GM12878 (cell line): ENCODE measurements around the gene DNAJB4. TPM values are rescaled to one million over a fixed set of nuclear protein-coding genes. Genes with fewer than 3 reads are reported as not detected.

Experiments
- ATAC-seq: fragments of 200-7000 bp; cut with Tn5 transposase; 3 replicates; pipeline ENCODE4 v1.9.1; 2020; ENCODE audit warnings: mild to moderate bottlenecking, moderate library complexity
- BruUV-seq: library from RNA; stranded (reverse); fragments of 400-500 nt; replicated peaks from 2 replicates; lab custom pipeline; 2021; lab: Mats Ljungman, UMichigan
- CTCF ChIA-PET: fragments of 300-600 bp; sonication (Branson Sonifier 250); formaldehyde crosslinking; extraction: SDS; loops from one replicate; lab custom pipeline; 2021; ENCODE audit warnings: inconsistent platforms; lab: Yijun Ruan, JAX
- POLR2A ChIA-PET: fragments of 350-600 bp; formaldehyde crosslinking; extraction: SDS; loops from one replicate; lab custom pipeline; 2021; ENCODE audit warnings: inconsistent platforms; lab: Charles Lee
- RAD21 ChIA-PET: fragments of 300-600 bp; sonication (Branson Sonifier 250); formaldehyde crosslinking; loops from one replicate; lab custom pipeline; 2023; ENCODE audit warnings: antibody characterized with exemption; ENCODE audit not compliant: unreplicated experiment; lab: Charles Lee
- SMC1A ChIA-PET: fragments of 300-600 bp; sonication (Branson Sonifier 250); formaldehyde crosslinking; loops from one replicate; lab custom pipeline; 2023; ENCODE audit not compliant: unreplicated experiment, uncharacterized antibody; lab: Charles Lee
- DNase-seq: peaks from one replicate; pipeline ENCODE4 v3.0.0-alpha.2; 2011; ENCODE audit warnings: low read depth, low spot score
- FAIRE-seq: peaks from 3 replicates; lab custom pipeline; 2011; peaks lifted over from hg19 to GRCh38; lab: Jason Lieb, UNC
- H2AFZ ChIP-seq: 2 replicates; pipeline ENCODE4 v1.6.0; 2011; ENCODE audit warnings: low read depth, low read length, control low read depth; ENCODE audit not compliant: control insufficient read depth
- H3K27ac ChIP-seq: 2 replicates; pipeline ENCODE4 v1.5.1; 2011; ENCODE audit warnings: control low read depth; ENCODE audit not compliant: control insufficient read depth, insufficient read depth
- H3K27me3 ChIP-seq, 2 experiments: replicated peaks in 1 of 2; 2 replicates each; pipeline versions ENCODE4 v1.6.0 to v1.6.1; 2011; ENCODE audit warnings: low read length in 1 of 2; ENCODE audit not compliant: control insufficient read depth in 2 of 2, insufficient read depth in 2 of 2
- H3K36me3 ChIP-seq, 2 experiments: 2 replicates each; pipeline ENCODE4 v1.5.1; 2011; ENCODE audit warnings: low read length in 1 of 2; ENCODE audit not compliant: control insufficient read depth in 2 of 2, insufficient read depth in 2 of 2
- H3K4me1 ChIP-seq: 2 replicates; pipeline ENCODE4 v1.6.1; 2011; ENCODE audit warnings: mild to moderate bottlenecking, low read length, moderate library complexity, mixed read lengths; ENCODE audit not compliant: control insufficient read depth, insufficient read depth
- H3K4me2 ChIP-seq: 2 replicates; pipeline ENCODE4 v1.6.0; 2011; ENCODE audit warnings: control low read depth; ENCODE audit not compliant: control insufficient read depth, insufficient read depth
- H3K4me3 ChIP-seq: fragments of 200-600 bp; sonication (generic); 2 replicates; pipeline ENCODE4 v1.5.1; 2016
- H3K79me2 ChIP-seq: 2 replicates; pipeline ENCODE4 v1.6.0; 2011; ENCODE audit warnings: low read length; ENCODE audit not compliant: control insufficient read depth, insufficient read depth
- H3K9ac ChIP-seq: 2 replicates; pipeline ENCODE4 v1.8.0; 2011; ENCODE audit warnings: low read length, control low read depth, mixed read lengths; ENCODE audit not compliant: control insufficient read depth, insufficient read depth
- H3K9me3 ChIP-seq: replicated peaks from 3 replicates; pipeline ENCODE4 v1.5.1; 2011; ENCODE audit warnings: mild to moderate bottlenecking, low read length; ENCODE audit not compliant: control insufficient read depth, insufficient read depth
- H4K20me1 ChIP-seq: 2 replicates; pipeline ENCODE4 v1.6.0; 2011; ENCODE audit not compliant: control insufficient read depth, insufficient read depth
- ASH2L ChIP-seq: fragments of 300-600, 200-600 bp; sonication (generic); IDR thresholded peaks from 2 replicates; pipeline ENCODE4 v1.6.1; 2017; ENCODE audit warnings: low read depth, mild to moderate bottlenecking, borderline replicate concordance
- BCL3 ChIP-seq: IDR thresholded peaks from 2 replicates; pipeline ENCODE4 v1.6.1; 2011; ENCODE audit warnings: borderline replicate concordance, low read depth, mild to moderate bottlenecking, moderate library complexity, low read length; ENCODE audit not compliant: insufficient read depth, poor library complexity, severe bottlenecking
- BMI1 ChIP-seq: fragments of 450-650 bp; IDR thresholded peaks from 2 replicates; pipeline ENCODE4 v1.6.1; 2016; ENCODE audit warnings: mild to moderate bottlenecking, moderate library complexity, borderline replicate concordance
- CBX3 ChIP-seq: fragments of 200-600 bp; sonication (generic); IDR thresholded peaks from 2 replicates; pipeline ENCODE4 v1.6.1; 2016; ENCODE audit warnings: low read depth, borderline replicate concordance
- EP300 ChIP-seq, 2 experiments: fragments of 150-350 bp in 1 of 2; IDR thresholded peaks; 2 replicates each; pipeline ENCODE4 v1.6.1; 2011 to 2012; ENCODE audit warnings: low read depth in 2 of 2, low read length in 2 of 2, borderline replicate concordance in 1 of 2, improper control_type of control experiment in 1 of 2, inconsistent platforms in 1 of 2; ENCODE audit not compliant: control insufficient read depth in 1 of 2
- MTA3 ChIP-seq: IDR thresholded peaks from 2 replicates; pipeline ENCODE4 v1.6.1; 2012; ENCODE audit warnings: low read length, inconsistent platforms, borderline replicate concordance
- NBN ChIP-seq: fragments of 450-650 bp; IDR thresholded peaks from 2 replicates; pipeline ENCODE4 v1.6.1; 2016
- POLR2AphosphoS5 ChIP-seq: IDR thresholded peaks from 2 replicates; pipeline ENCODE4 v1.6.1; 2011; ENCODE audit warnings: mild to moderate bottlenecking, low read length, inconsistent platforms
- RBBP5 ChIP-seq: fragments of 200-600 bp; sonication (generic); conservative IDR thresholded peaks from 2 replicates; pipeline ENCODE4 v1.6.1; 2016
- ZNF207 ChIP-seq: fragments of 450-650 bp; IDR thresholded peaks from 2 replicates; pipeline ENCODE4 v1.6.1; 2014; ENCODE audit warnings: antibody characterized with exemption, mild to moderate bottlenecking, borderline replicate concordance
- ZSCAN29 ChIP-seq: fragments of 450-650 bp; IDR thresholded peaks from 2 replicates; pipeline ENCODE4 v1.6.1; 2017; ENCODE audit warnings: mild to moderate bottlenecking, moderate library complexity
- WGBS: methylation state at CpG from one replicate; pipeline ENCODE4 v1.1.6; 2016; ENCODE audit warnings: low lambda C conversion rate; ENCODE audit not compliant: insufficient replicate concordance, insufficient coverage; ENCODE audit errors: missing lambda C conversion rate; 5-methylcytosine and 5-hydroxymethylcytosine counted together
- in situ Hi-C: fragments of 300-500 bp; cut with MboI; formaldehyde crosslinking; loops from 9 replicates; pipeline ENCODE4 v1.14.3; 2018; ENCODE audit warnings: mixed read lengths
- intact Hi-C: fragments of 100-400 bp; cut with micrococcal nuclease; formaldehyde crosslinking; loops from one replicate; pipeline ENCODE4 v1.14.2; 2022; ENCODE audit not compliant: unreplicated experiment
- polyA plus RNA-seq, 11 experiments: library from polyadenylated mRNA; depleted of rRNA in 4 of 11; unstranded in 6 of 11; stranded (reverse) in 5 of 11; fragments of >200 nt; fragmentation: Nextera tagmentation in 4 of 11; fragmentation: Illumina TruSeq in 1 of 11; extraction: Ambion mirVana in 4 of 11; extraction: Trizol in 1 of 11; gene quantifications; 1 replicate in 1 of 11; 2 replicates in 10 of 11; pipeline versions ENCODE4 v1.2.1 to v1.2.3, GENCODE V29; 2011 to 2016; ENCODE audit warnings: inconsistent platforms in 2 of 11, missing spikeins in 2 of 11, low read depth in 1 of 11
- total RNA-seq, 4 experiments: library from RNA; depleted of rRNA in 3 of 4; stranded (reverse); fragments of >200 nt in 3 of 4; fragmentation: Illumina TruSeq in 1 of 4; extraction: Trizol in 1 of 4; gene quantifications; 2 replicates each; pipeline versions ENCODE4 v1.2.1 to v1.2.3, GENCODE V29; 2013 to 2021
- TF ChIP-seq, protein P1 (sequence below): IDR thresholded peaks from 2 replicates; pipeline ENCODE4 v1.6.1; 2012; ENCODE audit warnings: low read depth, low read length, improper control_type of control experiment
- TF ChIP-seq, protein P2 (sequence below): IDR thresholded peaks from 2 replicates; pipeline ENCODE4 v1.6.1; 2012; ENCODE audit warnings: low read length, inconsistent platforms
- TF ChIP-seq, protein P3 (sequence below): fragments of 450-650 bp; IDR thresholded peaks from 2 replicates; pipeline ENCODE4 v1.6.1; 2018; ENCODE audit warnings: borderline replicate concordance, mild to moderate bottlenecking; ENCODE audit not compliant: partially characterized antibody

Gene DNAJB4
- total and polyA plus RNA-seq, 10 of the 15 experiments (the other 5 are each of a cell fraction or from before 2014, with no cell fraction given) = 3.8 to 10.5 (median 6.6) TPM

DNA sequence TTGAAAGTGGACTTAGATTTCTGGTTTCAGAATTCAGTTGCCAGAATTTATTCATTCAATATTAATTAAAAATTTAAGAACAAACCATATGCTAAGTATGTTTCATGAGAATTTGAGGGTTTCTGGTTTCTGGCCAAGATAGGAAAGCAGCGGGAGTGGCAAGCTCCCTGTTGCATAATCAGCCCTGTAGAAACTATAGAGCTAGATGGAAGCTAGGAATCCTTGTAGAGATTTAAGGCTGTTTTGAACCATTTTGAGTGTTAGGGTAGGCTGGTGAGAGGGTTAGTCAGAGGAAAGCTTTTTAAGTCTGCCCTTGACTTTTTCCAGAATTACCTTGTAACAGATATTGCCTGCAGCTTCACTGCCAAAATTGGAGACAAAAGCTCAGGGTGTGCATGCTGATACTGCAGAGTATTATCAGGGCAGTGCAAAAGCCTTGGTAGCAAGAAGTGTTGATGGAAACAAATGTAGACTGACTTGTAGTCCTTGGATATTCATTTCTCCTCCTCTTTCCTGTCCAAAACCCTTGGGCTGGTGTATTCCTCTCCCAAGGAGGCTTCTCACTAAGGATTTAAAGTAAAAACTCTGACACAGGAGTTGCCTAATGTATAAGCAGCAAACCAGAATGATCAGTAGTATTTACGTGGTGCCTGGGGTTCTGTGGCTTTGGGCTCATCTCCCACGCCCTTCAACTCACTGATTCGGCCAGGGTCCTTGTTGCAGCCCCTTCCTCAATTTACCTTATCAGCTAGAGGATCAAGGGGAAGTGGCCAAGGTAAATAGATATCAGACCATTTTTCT lies 28.5 kb downstream of the DNAJB4 start (continued):
- TF ChIP-seq, protein P1, sequence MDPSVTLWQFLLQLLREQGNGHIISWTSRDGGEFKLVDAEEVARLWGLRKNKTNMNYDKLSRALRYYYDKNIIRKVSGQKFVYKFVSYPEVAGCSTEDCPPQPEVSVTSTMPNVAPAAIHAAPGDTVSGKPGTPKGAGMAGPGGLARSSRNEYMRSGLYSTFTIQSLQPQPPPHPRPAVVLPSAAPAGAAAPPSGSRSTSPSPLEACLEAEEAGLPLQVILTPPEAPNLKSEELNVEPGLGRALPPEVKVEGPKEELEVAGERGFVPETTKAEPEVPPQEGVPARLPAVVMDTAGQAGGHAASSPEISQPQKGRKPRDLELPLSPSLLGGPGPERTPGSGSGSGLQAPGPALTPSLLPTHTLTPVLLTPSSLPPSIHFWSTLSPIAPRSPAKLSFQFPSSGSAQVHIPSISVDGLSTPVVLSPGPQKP = no peak
- no peak for TF ChIP-seq POLR2AphosphoS5
- TF ChIP-seq ZNF207 = no peak
- no peak for TF ChIP-seq BCL3
- TF ChIP-seq NBN = no peak
- TF ChIP-seq BMI1 = no peak
- TF ChIP-seq CBX3 = no peak
- TF ChIP-seq MTA3 = no peak

- FAIRE-seq (no peak), DNase-seq (no peak), ATAC-seq (0 out of 3 replicates have a peak, but pooled peaks have one; percentile 16)
- ChIA-PET RAD21 (no interaction called here), SMC1A (interaction anchor here (2.0 kb wide), 1 partner anchor 15 kb away, joined by 5 read pairs; no protein-coding TSS in a partner anchor), POLR2A (no interaction called here), CTCF (interaction anchor here (0.9 kb wide), 1 partner anchor 56 kb away, joined by 3 read pairs; no protein-coding TSS in a partner anchor)
- 74% methylated on average over 3 of the region's 3 CpGs for WGBS
- H3K4me3 ChIP-seq = no peak overlapping the region
- H3K27me3 ChIP-seq = no peaks in the 10 kb centered on the region
- H3K9me3 ChIP-seq = no peaks in the 10 kb centered on the region
- no peaks in the 10 kb centered on the region for H3K36me3 ChIP-seq
- BruUV-seq = no TSS peak
- no peak overlapping the region for H2AFZ ChIP-seq
- no peak overlapping the region for H3K27ac ChIP-seq
- no peaks in the 10 kb centered on the region for H3K4me1 ChIP-seq
- in situ Hi-C loops = no loop called here
- no peak overlapping the region for H3K9ac ChIP-seq
- intact Hi-C loops = no loop called here
- H4K20me1 ChIP-seq = no peaks in the 10 kb centered on the region
- H3K4me2 ChIP-seq = no peak overlapping the region
- H3K79me2 ChIP-seq = no peaks in the 10 kb centered on the region
- TF ChIP-seq RBBP5 (no peak), ASH2L (no peak), ZSCAN29 (no peak), EP300 (IDR thresholded peaks at IDR 0.05; ENCODE audit: borderline replicate concordance in 1 of 2, control insufficient read depth in 1 of 2, low read depth in 2 of 2, low read length in 2 of 2) (no peak)
- TF ChIP-seq, protein P2, sequence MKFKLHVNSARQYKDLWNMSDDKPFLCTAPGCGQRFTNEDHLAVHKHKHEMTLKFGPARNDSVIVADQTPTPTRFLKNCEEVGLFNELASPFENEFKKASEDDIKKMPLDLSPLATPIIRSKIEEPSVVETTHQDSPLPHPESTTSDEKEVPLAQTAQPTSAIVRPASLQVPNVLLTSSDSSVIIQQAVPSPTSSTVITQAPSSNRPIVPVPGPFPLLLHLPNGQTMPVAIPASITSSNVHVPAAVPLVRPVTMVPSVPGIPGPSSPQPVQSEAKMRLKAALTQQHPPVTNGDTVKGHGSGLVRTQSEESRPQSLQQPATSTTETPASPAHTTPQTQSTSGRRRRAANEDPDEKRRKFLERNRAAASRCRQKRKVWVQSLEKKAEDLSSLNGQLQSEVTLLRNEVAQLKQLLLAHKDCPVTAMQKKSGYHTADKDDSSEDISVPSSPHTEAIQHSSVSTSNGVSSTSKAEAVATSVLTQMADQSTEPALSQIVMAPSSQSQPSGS = no peak
- TF ChIP-seq, protein P3, sequence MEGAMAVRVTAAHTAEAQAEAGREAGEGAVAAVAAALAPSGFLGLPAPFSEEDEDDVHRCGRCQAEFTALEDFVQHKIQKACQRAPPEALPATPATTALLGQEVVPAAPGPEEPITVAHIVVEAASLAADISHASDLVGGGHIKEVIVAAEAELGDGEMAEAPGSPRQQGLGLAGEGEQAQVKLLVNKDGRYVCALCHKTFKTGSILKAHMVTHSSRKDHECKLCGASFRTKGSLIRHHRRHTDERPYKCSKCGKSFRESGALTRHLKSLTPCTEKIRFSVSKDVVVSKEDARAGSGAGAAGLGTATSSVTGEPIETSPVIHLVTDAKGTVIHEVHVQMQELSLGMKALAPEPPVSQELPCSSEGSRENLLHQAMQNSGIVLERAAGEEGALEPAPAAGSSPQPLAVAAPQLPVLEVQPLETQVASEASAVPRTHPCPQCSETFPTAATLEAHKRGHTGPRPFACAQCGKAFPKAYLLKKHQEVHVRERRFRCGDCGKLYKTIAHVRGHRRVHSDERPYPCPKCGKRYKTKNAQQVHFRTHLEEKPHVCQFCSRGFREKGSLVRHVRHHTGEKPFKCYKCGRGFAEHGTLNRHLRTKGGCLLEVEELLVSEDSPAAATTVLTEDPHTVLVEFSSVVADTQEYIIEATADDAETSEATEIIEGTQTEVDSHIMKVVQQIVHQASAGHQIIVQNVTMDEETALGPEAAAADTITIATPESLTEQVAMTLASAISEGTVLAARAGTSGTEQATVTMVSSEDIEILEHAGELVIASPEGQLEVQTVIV = no peak
Measured at GRCh38 chr1:78033797-78034172, 29.0 kb downstream of the DNAJB4 start.
